ENCODE measurements around the gene SKIL.

- no peak for TF ChIP-seq CTCF (IDR thresholded peaks at IDR 0.05)
- TF ChIP-seq POLR2A (IDR thresholded peaks at IDR 0.05), result peak in 1 of 2 donors; percentile 59
Measured at GRCh38 chr3:170356596-170357175, 829 bp upstream of the SKIL start.

Measured in thyroid gland (tissue), 4 donors.